ENCODE measurements around the gene HDDC3.

The HDDC3 gene

GRCh38 chr15:90889736-90890456, 42.5 kb downstream of the HDDC3 start:
- DNase-seq, result no peak

- no peak for DNase-seq
Observed at GRCh38 chr15:90889313-90889730, 43.0 kb downstream of the HDDC3 start.

- DNase-seq, result no peak
Observed at GRCh38 chr15:90887037-90887481, 45.3 kb downstream of the HDDC3 start.

- DNase-seq, result no peak
Observed at GRCh38 chr15:90886291-90886614, 46.1 kb downstream of the HDDC3 start.

- DNase-seq, result peak; percentile 83
Observed at GRCh38 chr15:90885432-90886290, 46.7 kb downstream of the HDDC3 start.

- DNase-seq, result no peak
Observed at GRCh38 chr15:90884719-90885431, 47.5 kb downstream of the HDDC3 start.

- DNase-seq, result no peak
Observed at GRCh38 chr15:90883976-90884718, 48.2 kb downstream of the HDDC3 start, which contains the start of gene FES. FES (plus strand) TSS chr15:90884504; CDS start chr15:90885046, 542 bp downstream.

- DNase-seq, result no peak
Observed at GRCh38 chr15:90883526-90883975, 48.8 kb downstream of the HDDC3 start.

- DNase-seq, result no peak
Observed at GRCh38 chr15:90882781-90883525, 49.4 kb downstream of the HDDC3 start.

GRCh38 chr15:90881978-90882721, 50.2 kb downstream of the HDDC3 start:
- DNase-seq, result no peak

- no peak for DNase-seq
Observed at GRCh38 chr15:90881181-90881977, 51.0 kb downstream of the HDDC3 start.

- no peak for DNase-seq
Observed at GRCh38 chr15:90880381-90881145, 51.8 kb downstream of the HDDC3 start.

Data from stimulated activated CD4-positive, alpha-beta T cell treated with anti-CD3 and anti-CD28 coated beads, Interleukin-4, amount 100 ng/mL, for 24 hours (primary cell).